ENCODE measurements around the gene RUSC1.

DNA sequence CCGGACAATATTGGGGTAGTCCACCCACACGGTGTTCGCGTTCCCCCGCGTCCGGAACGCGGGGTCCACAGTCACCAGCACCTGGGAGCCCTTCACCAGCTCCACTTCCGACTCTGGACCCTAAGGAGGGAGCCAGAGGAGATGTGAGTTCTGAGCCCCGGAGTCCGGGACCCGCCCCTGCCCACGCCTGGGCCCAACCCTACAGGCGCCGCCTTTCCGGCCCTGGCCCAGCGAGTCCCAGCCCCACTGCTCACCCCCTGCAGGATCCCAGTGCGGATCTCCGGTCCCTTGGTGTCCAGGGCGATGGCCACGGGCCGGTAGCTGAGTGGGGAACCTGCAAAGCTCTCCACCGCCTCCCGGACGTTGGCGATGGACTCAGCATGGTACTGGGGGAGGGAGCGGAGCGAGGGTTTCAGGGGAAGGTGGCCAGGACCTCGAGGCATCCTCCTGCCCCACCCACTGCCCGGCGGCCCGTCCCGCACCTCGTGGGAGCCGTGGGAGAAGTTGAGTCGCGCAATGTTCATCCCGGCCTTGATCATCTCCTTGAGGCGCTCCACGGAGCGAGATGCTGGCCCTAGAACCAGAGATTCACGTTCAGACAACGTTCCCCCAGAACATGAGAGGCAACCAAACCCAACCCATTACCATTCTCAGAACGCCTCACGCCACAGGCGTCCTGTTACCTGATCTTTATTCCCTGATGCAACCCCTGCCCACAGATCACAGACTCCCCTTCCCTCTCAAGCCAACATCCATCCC is 25.3 kb upstream of the RUSC1 start:
- TF ChIP-seq POLR2A (IDR thresholded peaks at IDR 0.05; ENCODE audit: borderline replicate concordance, extremely low read depth, insufficient read depth, insufficient read length), result no peak
- TF ChIP-seq CTCF (IDR thresholded peaks at IDR 0.05 in 2 of 3, conservative IDR thresholded peaks at IDR 0.05 in 1 of 3; ENCODE audit: borderline replicate concordance in 1 of 3, insufficient read depth in 1 of 3, low read depth in 2 of 3, low read length in 2 of 3), result no peak
- TF ChIP-seq REST (IDR thresholded peaks at IDR 0.05; ENCODE audit: low read depth), result no peak
- no peak for TF ChIP-seq EZH2 (IDR thresholded peaks at IDR 0.05)
- no peak for TF ChIP-seq POLR2AphosphoS5 (IDR thresholded peaks at IDR 0.05; ENCODE audit: low read depth, low read length)
- no peak for TF ChIP-seq ELF1 (IDR thresholded peaks at IDR 0.05; ENCODE audit: borderline replicate concordance, low read depth)
- no peak for TF ChIP-seq SIN3A (IDR thresholded peaks at IDR 0.05; ENCODE audit: low read depth)
- no peak for TF ChIP-seq EGR1 (IDR thresholded peaks at IDR 0.05; ENCODE audit: low read depth)
- TF ChIP-seq MAX (IDR thresholded peaks at IDR 0.05), result no peak
- TF ChIP-seq RAD21 (IDR thresholded peaks at IDR 0.05; ENCODE audit: low read depth), result no peak
- TF ChIP-seq CEBPB (IDR thresholded peaks at IDR 0.05; ENCODE audit: low read depth), result no peak
- no peak for TF ChIP-seq JUND (IDR thresholded peaks at IDR 0.05)
- TF ChIP-seq TCF7L2 (IDR thresholded peaks at IDR 0.05; ENCODE audit: borderline replicate concordance, extremely low read depth, insufficient read depth, insufficient read length), result no peak
- TF ChIP-seq SP1 (IDR thresholded peaks at IDR 0.05; ENCODE audit: low read depth), result no peak

All from HCT116 (cell line).